T-helper 9 cell (primary cell): Measurements from ENCODE around the gene HMX2.

Experiments
- DNase-seq: peaks from one replicate; pipeline ENCODE4 v3.0.0-alpha.2; 2020
- total RNA-seq, 2 donors: gene quantifications; one replicate each; lab custom pipeline; 2026; lab: John Stamatoyannopoulos, UW

HMX2 gene, protein sequence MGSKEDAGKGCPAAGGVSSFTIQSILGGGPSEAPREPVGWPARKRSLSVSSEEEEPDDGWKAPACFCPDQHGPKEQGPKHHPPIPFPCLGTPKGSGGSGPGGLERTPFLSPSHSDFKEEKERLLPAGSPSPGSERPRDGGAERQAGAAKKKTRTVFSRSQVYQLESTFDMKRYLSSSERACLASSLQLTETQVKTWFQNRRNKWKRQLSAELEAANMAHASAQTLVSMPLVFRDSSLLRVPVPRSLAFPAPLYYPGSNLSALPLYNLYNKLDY
- total RNA-seq: 0 reads per million in 2 donors

DNA sequence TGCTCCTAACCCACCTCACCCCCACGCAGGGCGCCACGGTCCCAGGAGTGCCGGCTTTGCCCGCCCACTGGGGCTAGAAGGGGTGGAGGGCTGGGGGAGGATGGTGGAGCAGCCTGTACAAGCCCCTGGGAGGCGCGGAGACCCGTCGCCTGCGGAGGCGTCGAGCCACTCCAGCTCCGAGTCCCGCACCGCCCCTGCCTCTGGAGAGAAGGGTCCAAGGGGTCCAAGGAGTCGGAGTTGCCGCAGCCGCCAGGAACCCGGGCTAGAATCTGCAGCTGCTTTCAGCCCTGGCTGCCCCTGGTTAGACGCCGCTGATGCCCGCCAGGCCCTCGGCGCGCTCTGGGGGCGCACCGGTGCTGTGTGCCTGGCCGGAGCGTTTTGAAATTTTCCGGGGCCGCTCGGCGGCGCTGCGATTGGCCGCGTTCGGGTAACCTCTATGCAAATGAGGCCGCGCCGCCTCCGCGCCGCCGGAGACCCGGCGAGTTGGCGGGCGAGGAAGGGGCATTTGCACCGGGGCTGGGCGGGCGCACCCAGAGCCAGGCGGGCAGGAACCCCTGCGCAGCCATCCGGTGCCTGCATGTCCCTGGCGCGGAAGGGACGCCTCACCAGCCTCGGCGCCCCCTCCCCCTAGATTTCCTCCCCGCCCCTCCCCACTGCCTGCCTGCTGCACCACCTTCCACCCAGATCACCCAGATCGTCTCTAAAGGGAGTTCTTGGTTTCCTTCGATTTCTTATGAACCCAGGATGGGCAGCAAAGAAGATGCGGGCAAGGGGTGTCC lies at the start of gene HMX2:
Gene HMX2, plus strand, starts transcription at position 502 of the 779 bp plus-strand sequence. Its CDS starts 243 bp downstream, at position 745.
- DNase-seq: no peak

DNA sequence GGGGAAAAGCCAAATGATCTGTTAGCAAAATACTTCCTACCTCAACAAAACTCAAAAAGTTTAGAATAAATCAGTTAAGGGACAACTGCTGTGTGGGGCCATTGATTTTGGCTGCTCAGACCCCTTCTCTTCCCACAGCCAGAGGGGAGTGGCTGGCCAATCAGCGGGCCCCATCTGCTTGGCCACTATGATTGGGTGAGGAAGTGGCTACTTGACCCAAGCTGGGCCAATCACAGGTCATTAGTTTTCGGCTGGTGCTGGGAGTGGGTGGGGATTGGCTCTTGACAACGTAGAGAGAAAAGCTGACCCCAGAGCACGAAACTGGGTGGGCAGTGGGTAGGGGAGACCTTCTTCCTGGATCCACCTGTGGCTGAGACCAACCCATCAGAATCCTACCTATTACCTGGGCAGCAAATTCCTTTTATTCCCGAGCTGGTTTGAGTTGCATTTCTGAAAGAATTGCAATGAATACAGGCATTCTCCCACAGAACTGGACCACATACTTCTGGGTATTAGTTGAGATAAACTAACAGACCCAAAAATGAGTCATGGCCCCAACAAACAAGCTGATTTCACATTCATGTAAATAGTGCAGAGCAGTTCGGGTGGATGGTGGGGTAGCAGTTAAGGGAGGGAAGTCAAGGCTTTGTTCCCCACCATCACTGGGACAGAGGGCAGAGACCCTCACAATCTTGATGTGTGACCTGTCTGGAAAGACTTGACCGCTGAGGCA lies 47.7 kb upstream of the HMX2 start:
- DNase-seq: no peak

DNA sequence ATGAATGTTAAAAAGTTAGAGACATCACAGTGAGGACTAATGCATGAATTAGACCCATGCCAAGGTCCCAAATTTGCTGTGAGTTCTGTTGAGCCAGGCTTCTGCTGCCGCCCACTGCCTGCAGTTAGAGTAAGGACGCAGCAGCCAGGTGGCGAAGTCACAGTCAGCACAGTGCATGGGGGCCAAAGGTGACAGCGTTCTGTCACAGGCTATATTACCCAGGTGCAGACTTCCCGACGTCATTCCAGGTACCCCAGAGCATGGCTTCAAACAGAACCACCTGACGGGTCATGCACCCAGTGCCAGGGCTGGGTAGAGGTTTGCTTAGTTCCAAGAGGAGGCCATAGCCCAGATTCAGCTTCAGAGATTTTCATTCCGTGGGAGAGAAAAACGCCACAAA lies 46.1 kb upstream of the HMX2 start:
- DNase-seq: no peak

DNA sequence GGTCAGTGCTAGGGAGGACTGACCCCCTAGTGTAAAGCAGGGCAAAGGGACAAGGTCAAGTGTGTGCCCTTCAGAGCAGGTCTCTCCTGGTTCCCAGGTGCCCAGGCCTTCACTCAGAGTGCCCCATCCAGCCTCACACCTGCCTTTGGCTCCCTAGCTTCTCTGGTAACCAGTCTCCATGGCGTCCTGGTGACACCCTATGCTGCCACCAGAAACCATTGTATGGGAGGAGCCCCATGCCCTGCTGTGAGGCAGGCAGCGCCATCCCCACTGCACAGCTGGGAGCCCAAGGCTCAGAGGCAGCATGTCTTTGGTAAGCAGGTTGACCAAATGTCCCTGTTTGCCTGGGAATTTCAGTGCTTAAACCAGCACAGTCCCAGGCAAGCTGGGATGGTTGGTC lies 45.3 kb upstream of the HMX2 start:
- no peak for DNase-seq

DNA sequence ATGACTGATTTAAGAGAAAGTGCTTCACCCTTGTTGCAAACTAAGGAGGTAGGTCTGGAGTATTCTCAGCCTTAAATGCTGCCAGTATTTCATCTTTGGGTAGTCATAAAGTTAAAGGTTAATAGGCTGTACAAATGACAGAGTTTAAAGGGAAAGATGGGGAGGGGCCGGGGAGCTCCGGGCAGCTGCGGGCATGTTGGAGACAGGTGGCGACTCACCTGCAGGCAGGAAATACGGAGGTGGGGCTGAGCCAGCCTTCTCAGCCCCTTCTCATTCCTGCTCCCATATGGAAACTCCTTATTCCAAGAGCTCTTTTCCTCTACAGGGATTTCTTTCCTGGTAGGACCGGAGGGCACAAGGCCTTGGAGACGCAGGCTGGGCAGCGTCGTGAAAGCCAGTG lies 44.0 kb upstream of the HMX2 start:
- no peak for DNase-seq

DNA sequence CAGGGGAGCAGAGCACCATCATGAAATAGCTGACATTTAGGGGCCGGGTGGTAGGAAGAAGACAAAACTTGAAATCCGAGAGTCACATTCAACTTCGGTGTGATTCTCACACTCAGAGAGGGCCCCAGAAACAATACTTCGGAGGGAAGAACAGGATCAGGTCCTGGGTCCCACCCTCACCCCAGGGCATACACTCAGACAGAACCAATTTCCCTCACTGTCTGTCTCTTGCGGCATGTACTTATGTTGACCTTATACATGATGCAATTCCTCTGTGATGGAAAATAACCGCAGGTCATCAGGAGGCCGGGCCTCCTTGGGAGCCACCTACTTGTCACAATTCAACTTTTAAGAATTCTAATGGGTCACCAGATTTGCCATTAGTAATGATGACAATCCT lies 38.5 kb upstream of the HMX2 start:
- no peak for DNase-seq

DNA sequence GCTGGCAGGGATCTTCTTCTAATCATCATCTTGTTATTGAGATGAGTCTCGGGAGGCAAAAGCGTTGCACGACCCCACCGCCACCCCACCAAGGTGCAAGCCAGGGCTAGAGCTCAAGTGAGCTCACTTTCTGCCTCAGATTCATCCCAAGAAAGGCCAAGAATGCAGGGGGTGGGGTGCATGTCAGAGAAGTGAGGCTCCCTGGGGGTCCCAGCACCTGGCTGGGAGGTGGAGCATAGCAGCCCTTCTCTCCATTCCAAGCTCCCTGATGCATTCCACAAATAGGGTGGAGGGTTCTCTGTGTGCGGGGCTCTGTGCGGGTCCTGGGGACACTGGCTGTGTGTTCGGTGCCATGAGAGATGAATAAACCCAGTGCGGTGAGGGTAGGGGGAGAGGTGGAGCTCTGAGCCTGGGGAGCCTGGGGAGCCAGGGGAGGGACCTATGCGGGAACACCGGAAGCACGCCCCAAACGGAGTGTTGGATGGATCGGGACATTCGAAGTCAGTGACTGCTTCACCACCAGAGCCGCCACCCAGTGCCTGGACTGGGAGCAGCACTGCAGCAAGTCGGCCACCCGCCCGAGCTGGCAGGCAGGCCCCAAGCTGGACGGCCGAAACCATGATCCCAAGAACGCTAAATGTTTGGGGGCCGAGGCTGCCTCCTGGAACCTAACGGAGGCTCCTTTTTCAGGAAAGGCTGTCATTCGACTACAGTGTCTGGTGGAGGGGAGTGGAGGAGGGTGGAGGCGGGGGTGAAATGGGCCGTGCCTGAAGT lies 30.1 kb upstream of the HMX2 start:
- DNase-seq: no peak

DNA sequence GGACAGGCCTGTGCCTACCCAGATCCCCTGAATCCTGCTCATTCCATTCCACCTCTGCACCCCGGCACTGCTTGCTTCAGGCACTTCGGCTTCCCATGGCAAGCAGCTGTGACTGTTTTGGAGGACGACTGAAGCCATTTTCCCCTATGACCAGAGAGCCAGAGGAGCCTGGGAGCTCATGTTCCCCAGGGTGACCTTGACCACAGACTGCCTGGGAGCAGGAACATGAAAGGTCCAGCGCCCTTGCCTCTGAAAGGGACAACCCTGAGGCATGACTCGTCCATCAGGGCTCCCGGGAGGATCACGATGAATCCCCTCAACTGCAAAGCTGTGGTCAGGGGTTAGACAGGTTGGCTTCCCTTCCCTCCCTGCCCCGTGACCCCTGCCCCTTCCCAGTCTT lies 28.9 kb upstream of the HMX2 start:
- DNase-seq: no peak

DNA sequence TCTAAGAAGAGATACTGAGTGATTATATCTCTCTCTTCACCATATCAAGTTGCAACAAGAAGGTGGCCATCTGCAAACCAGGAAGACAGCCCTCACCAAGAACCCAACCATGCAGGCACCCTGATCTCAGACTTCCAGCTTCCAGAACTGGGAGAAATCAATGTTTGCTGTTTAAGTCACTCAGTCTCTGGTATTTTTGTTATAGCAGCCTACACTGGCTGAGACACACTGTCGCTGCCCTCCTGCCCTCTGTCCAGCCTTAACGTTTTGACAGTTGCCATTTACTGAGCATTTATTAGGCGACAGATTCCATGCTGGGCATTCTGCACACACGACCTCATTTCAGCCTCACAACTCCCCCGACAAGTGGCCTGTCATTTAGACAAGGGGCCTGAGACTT lies 21.7 kb upstream of the HMX2 start:
- DNase-seq: no peak

DNA sequence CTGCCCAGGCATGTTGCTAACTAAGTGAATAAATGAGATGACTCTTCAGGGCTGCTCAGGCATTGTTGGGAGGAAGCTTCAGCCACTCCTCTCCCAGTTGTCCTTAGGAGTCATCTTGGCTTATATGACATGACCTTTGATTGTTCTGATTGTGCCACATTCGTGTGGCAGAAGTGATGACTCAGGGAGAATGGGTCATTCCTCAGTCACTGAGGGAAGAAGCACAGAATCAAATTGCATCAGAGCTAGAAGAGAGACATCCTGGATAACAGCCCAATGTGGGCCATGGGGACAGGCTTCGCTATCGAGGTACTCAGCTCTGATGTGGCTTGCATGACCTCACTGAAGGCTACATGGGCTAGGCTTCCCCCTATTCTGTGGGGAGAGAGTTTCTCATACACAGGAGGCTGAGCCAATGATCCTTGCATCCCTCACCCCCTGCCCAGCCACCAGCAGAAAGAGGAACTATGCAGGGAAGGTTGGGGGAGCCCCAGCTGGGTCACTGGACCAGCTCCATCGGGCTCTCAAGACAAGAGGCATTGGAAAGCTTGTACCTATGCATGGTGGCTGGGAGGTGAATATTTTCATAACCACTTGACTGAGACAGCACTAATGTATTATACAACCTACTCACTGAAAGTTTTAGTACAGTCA lies 18.2 kb upstream of the HMX2 start:
- DNase-seq: no peak

DNA sequence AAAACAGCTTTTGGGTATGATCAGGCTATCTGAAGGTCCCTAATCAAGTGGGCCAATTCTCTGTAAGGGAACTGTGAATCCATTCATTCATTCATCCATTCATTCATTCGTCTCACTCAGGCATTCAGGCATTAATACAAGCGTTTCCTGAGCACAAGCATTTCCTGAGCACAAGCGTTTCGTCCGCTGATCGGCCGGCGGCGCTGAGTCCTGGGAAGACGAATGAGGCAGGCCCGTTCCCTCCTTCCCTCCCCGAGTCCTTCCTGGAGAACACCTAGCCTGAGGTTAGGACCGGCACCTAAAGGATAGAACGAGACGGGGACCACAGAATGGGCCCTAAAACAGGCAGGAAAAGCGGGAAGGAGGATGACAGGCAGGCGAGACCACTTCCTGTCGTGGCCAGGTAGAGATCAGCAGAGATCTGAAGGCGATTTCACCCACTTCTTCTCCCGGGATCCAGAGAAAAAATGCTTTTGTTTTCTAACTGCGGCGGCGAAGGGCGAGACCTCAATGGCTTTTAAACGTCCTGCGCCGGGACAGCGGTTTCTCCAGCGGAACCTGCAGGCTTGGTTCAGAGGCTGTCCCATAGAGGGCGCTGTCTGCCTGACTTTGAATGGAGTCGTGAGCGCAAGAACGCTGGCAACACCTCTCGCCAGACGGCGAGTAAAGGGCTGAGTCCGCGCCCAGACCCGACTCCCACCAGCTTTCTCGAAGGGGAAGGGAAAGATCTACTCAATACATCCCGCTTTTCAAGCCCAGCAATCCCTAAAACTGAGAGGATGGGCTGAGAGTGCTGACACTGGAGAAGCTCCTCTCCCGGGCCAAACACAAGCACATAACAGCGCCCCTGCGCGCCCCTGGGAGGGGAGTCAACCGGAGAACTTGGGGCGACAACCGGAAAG lies 15.1 kb upstream of the HMX2 start:
- peak; percentile 90 for DNase-seq

DNA sequence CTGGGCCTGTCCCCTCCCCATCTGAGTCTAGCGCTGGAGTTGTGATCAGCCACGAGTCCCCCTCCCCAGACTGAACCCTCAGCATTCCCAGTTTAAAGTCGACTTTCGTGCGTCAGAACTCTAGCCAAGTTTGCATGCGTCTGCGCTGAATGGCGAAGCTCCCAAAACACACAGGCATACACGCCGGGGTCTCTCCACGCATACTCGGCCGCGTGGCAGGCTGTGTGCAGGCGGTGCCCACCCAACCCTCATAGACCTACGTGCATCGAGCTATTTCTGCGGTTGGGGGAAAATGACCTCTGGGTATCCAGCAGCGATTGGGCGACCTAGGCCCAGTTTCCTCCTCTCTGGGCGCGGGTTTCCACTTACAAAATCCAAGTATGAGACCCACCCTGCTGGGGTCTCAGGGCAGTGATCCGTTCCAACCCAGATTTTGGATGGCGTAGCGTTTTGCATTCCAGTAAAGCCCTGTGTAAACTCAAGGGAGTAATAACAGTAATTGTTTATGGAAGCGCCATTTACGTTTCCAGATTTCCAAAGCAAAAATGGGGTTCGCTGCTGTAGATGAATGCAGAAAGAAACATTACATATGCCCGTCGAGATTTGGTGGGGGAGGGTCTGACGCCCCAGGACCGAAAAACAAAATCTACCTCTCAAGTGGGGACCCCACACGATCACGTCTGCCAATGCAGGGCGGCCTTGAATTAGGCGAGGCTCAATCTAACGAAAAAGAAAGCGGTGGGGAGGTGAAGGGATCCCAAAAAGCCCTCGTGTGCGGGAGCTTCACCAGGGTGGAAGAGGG lies 14.2 kb upstream of the HMX2 start:
- no peak for DNase-seq

DNA sequence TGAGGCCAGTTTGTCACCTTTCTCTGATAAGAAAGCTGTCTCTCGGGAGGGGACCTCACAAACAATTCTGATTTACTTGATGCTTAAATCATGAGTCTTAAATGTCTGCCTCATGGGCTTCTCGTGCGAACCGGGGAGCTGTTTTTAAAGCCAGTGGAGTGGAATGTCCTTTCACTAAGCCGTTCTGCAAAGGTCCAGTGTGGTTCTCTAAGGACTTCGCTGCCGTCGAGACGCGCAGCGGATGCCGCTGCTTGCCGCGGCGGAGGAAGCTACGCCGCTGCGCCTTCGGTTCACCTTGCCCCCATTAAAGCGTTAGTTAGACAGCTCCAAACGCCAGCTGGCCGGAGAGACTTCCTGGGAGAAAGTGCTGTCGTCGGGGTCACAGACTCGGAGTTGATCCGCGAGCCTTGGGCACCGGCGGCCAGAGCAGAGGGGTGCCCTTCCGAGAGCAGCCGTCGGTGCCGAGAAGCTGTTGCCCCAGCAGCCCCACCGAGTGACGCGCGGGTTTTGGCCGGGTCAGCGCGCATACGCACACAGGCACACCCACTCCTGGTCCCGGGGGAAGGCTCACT lies 13.5 kb upstream of the HMX2 start:
- no peak for DNase-seq

DNA sequence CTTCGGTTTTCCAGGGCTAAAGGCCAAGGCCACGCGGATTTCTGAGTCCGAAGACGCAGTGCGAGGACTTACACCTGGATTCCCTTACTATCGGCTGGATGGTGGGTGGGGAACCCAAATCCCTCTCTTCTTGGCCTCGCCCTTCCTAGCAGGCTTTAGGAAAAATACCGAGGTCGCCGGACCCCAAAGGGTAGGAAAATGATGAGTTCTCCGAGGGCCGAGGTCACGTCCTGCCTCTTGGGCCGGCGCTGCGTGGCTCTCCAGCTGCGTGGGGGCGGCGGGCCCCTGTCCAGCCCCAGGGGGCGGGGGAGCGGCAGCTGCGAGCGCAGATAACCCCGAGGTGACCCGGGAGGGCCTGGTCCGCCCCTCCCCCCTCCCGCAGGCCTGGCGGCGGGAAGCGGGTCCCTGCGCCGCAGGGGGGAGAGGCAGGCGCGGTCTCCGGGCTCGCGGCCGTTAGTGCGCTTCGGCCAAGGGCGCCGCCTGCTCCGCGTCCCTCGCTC lies 13.0 kb upstream of the HMX2 start:
- no peak for DNase-seq

DNA sequence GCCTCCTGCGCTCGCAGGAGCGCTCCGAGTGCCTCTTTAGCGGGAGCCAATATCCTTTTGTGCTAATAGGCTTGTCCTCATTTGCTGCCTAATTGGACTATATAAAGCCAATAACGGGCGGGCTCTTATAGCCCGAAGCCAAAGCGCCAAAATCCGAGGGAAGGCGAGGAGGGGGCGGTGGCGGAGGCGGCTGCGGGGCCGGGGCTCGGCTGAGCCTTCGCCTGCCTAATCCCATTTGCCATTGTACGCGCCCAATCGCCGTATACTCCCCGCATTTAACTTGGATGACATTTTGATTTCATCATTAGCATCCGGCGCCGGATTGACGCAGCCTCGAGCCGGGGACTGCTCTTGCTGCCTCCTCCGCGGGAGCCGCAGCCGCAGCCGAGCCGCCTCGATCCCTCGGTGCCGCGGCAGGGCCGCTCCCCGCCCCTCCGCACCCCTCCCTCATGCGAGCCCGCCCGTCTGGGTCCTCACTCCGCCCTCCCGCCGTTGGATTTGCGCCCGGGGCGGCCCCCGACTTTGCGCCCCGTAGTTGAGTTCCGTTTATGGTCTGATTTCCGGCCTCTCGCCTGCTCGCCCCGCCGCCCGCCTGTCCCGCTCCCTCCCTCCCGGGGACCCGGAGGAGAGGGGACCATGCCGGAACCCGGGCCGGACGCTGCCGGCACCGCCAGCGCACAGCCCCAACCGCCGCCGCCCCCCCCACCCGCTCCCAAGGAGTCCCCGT lies 12.4 kb upstream of the HMX2 start, which contains the start of gene HMX3:
Gene HMX3, plus strand, starts transcription at position 556 of the 727 bp plus-strand sequence. Its CDS starts 81 bp downstream, at position 637.
- DNase-seq: no peak

DNA sequence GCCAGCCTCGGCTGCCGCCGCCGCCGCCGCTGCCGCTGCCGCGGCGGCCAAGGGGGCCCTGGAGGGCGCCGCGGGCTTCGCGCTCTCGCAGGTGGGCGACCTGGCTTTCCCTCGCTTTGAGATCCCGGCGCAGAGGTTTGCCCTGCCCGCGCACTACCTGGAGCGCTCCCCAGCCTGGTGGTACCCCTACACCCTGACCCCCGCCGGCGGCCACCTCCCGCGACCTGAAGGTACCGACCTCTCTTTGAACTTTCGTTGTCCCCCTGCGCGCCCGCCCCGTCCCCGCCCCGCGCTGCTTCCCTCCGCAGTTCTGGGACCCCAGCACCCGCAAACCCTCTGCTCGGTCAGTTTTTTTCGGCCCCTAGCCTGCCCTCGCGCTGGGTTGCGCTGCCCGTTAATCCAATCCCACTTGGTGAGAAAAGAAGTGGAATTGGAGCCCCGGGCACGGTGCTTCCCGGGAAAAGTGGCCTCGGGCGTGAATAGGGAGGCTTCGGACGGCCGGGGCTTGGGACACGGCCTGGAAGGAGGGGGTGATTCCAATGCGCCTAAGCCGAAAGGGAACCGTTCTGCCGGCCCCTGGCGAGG lies 11.6 kb upstream of the HMX2 start:
- DNase-seq: no peak

DNA sequence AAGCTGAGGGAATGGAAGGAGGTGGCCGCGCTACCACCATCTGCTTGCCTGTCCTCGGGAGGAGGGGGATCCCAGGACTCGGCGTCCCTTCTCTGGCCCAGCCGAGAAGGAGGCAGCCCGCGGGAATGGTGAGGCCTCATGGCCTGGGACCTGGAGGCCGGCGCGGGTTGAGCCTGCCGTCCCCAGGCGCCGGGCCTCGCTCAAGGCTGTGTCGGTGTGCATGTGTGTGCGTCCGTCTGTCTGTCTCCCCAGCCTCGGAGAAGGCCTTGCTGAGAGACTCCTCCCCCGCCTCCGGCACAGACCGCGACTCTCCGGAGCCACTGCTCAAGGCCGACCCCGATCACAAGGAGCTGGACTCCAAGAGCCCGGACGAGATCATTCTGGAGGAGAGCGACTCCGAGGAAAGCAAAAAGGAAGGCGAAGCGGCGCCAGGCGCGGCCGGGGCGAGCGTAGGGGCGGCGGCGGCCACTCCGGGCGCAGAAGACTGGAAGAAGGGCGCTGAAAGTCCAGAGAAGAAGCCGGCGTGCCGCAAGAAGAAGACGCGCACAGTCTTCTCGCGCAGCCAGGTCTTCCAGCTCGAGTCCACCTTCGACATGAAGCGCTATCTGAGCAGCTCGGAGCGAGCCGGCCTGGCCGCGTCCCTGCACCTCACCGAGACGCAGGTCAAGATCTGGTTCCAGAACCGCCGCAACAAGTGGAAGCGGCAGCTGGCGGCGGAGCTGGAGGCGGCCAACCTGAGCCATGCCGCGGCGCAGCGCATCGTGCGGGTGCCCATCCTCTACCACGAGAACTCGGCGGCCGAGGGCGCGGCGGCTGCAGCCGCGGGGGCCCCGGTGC lies 10.9 kb upstream of the HMX2 start:
- no peak for DNase-seq

DNA sequence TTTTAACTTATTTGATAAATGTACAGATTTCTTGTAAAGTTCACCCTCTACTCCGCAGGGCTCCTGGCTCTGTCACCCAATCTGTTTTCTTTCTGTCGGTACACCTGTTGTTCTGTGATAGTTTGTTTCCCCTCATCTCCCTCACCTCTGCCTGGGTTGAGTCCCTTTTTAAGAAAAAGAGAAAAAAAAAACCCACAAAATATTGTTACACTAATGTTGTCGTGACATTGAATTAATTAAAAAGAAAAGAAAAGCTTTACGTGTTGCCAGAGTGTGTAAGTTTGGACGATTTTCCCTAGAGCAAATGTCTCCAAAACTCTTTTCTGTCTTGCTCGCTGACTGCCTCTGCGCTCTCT lies 8.8 kb upstream of the HMX2 start:
- DNase-seq: no peak
